ENCODE data around the gene TEX52. TPM values are rescaled to one million over a fixed set of nuclear protein-coding genes. Genes with fewer than 3 reads are reported as not detected.

Gene TEX52
- total RNA-seq, 2 donors from 2014 or later, result 0.22 to 0.29 TPM

- Histone ChIP-seq H3K9me3 (ENCODE audit: control insufficient read depth, low read length) (no peaks in the 10 kb centered on the region), H3K27ac (ENCODE audit: low read depth, low read length) (peak overlapping the region; percentile 54), H3K27me3 (ENCODE audit: control insufficient read depth, insufficient read depth, low read length, poor library complexity, severe bottlenecking) (no peaks in the 10 kb centered on the region), H3K36me3 (ENCODE audit: control insufficient read depth, insufficient read depth, low read length) (peaks cover 66% of the 10 kb centered on the region), H3K4me1 (ENCODE audit: control insufficient read depth, insufficient read depth, low read length) (peaks cover 9% of the 10 kb centered on the region), H3K4me3 (ENCODE audit: low read length) (peak overlapping the region; percentile 29), H3K9ac (ENCODE audit: extremely low read depth, low read length, poor library complexity, severe bottlenecking) (no peak overlapping the region)
- peaks cover 70% of the 10 kb centered on the region for H3K36me3 Mint-ChIP-seq (ENCODE audit: low read depth)
- no peaks in the 10 kb centered on the region for H3K9me3 Mint-ChIP-seq
- H3K27me3 Mint-ChIP-seq (ENCODE audit: insufficient read depth), result no peaks in the 10 kb centered on the region
- H3K4me3 Mint-ChIP-seq, result peak overlapping the region; percentile 0
- peak overlapping the region; percentile 69 for H3K27ac Mint-ChIP-seq
- peak; percentile 79 for DNase-seq
- WGBS, 2 experiments (ENCODE audit: insufficient coverage in 1 of 2, insufficient read length in 1 of 2), result 38 to 47% methylated on average over 4 of the region's 4 CpGs
- no peak for TF ChIP-seq CTCF (conservative IDR thresholded peaks at IDR 0.05)
- peaks cover 39% of the 10 kb centered on the region for H3K4me1 Mint-ChIP-seq
Observed at GRCh38 chr12:2825132-2825531, 31.7 kb downstream of the TEX52 start.

- H3K36me3 ChIP-seq (ENCODE audit: control insufficient read depth, insufficient read depth, low read length), result peaks cover 66% of the 10 kb centered on the region
- Mint-ChIP-seq H3K4me3 (no peak overlapping the region), H3K36me3 (ENCODE audit: low read depth) (peaks cover 73% of the 10 kb centered on the region), H3K9me3 (no peaks in the 10 kb centered on the region), H3K27me3 (ENCODE audit: insufficient read depth) (no peaks in the 10 kb centered on the region), H3K4me1 (peaks cover 45% of the 10 kb centered on the region), H3K27ac (peak overlapping the region; percentile 69)
- peak overlapping the region; percentile 29 for H3K4me3 ChIP-seq (ENCODE audit: low read length)
- no peaks in the 10 kb centered on the region for H3K9me3 ChIP-seq (ENCODE audit: control insufficient read depth, low read length)
- H3K4me1 ChIP-seq (ENCODE audit: control insufficient read depth, insufficient read depth, low read length), result peaks cover 9% of the 10 kb centered on the region
- WGBS, 2 experiments (ENCODE audit: insufficient coverage in 1 of 2, insufficient read length in 1 of 2), result 83 to 87% methylated on average over 6 of the region's 6 CpGs
- H3K27ac ChIP-seq (ENCODE audit: low read depth, low read length), result peak overlapping the region; percentile 42
- no peak for DNase-seq
- H3K9ac ChIP-seq (ENCODE audit: extremely low read depth, low read length, poor library complexity, severe bottlenecking), result no peak overlapping the region
- TF ChIP-seq CTCF (conservative IDR thresholded peaks at IDR 0.05), result no peak
- H3K27me3 ChIP-seq (ENCODE audit: control insufficient read depth, insufficient read depth, low read length, poor library complexity, severe bottlenecking), result no peaks in the 10 kb centered on the region
Observed at GRCh38 chr12:2824541-2824940, 32.3 kb downstream of the TEX52 start.

GRCh38 chr12:2823483-2823882 lies 33.4 kb downstream of the TEX52 start:
- Mint-ChIP-seq H3K4me3 (no peak overlapping the region), H3K9me3 (no peaks in the 10 kb centered on the region), H3K27ac (no peak overlapping the region), H3K4me1 (peaks cover 46% of the 10 kb centered on the region), H3K36me3 (ENCODE audit: low read depth) (peaks cover 68% of the 10 kb centered on the region), H3K27me3 (ENCODE audit: insufficient read depth) (no peaks in the 10 kb centered on the region)
- Histone ChIP-seq H3K27me3 (ENCODE audit: control insufficient read depth, insufficient read depth, low read length, poor library complexity, severe bottlenecking) (no peaks in the 10 kb centered on the region), H3K9ac (ENCODE audit: extremely low read depth, low read length, poor library complexity, severe bottlenecking) (no peak overlapping the region), H3K4me1 (ENCODE audit: control insufficient read depth, insufficient read depth, low read length) (peaks cover 9% of the 10 kb centered on the region), H3K9me3 (ENCODE audit: control insufficient read depth, low read length) (no peaks in the 10 kb centered on the region), H3K4me3 (ENCODE audit: low read length) (no peak overlapping the region), H3K27ac (ENCODE audit: low read depth, low read length) (no peak overlapping the region), H3K36me3 (ENCODE audit: control insufficient read depth, insufficient read depth, low read length) (peaks cover 59% of the 10 kb centered on the region)
- no peak for DNase-seq
- TF ChIP-seq CTCF (conservative IDR thresholded peaks at IDR 0.05), result no peak
- WGBS, 2 experiments (ENCODE audit: insufficient coverage in 1 of 2, insufficient read length in 1 of 2), result 90% methylated on average over 4 to 7 of the region's 7 CpGs

All from endodermal cell (in vitro differentiated cells).